Caco-2 (cell line): ENCODE results near the gene PBX1. TPM values are rescaled to one million over a fixed set of nuclear protein-coding genes. Genes with fewer than 3 reads are reported as not detected.

ENCODE experiments used
- BruUV-seq: library from RNA; stranded (reverse); fragments of 400-500 nt; replicated peaks from 2 replicates; lab custom pipeline; 2021; lab: Mats Ljungman, UMichigan
- CTCF ChIA-PET: fragments of 300-600 bp; sonication (Branson Sonifier 250); formaldehyde crosslinking; loops from one replicate; lab custom pipeline; 2022; ENCODE audit warnings: antibody characterized with exemption; lab: Charles Lee
- POLR2A ChIA-PET: fragments of 300-600 bp; sonication (Branson Sonifier 250); formaldehyde crosslinking; loops from one replicate; lab custom pipeline; 2022; ENCODE audit warnings: antibody characterized with exemption; lab: Charles Lee
- DNase-seq, 2 experiments: peaks; one replicate each; pipeline versions ENCODE4 v3.0.0 to v3.0.0-alpha.2; 2020 to 2022
- H3K27me3 ChIP-seq: replicated peaks from 2 replicates; pipeline ENCODE4 v1.6.0; 2011; ENCODE audit warnings: low read length; ENCODE audit not compliant: control insufficient read depth, insufficient read depth
- H3K36me3 ChIP-seq: 2 replicates; pipeline ENCODE4 v1.5.1; 2011; ENCODE audit warnings: low read length; ENCODE audit not compliant: control insufficient read depth, insufficient read depth
- H3K4me1 ChIP-seq: fragments of 250-450 bp; sonication (Bioruptor Pico); 2 replicates; pipeline ENCODE4 v1.5.1; 2020; ENCODE audit warnings: mild to moderate bottlenecking
- H3K4me3 ChIP-seq: 2 replicates; pipeline ENCODE4 v1.5.1; 2011; ENCODE audit warnings: low read depth, mild to moderate bottlenecking, control low read depth, low read length
- H3K9me3 ChIP-seq: fragments of 250-450 bp; sonication (Bioruptor Pico); 2 replicates; pipeline ENCODE4 v1.5.1; 2020; ENCODE audit warnings: mild to moderate bottlenecking, moderate library complexity
- H3K27ac Mint-ChIP-seq: one replicate; pipeline ENCODE4 v1.8.0; 2022; ENCODE audit warnings: mixed read lengths; ENCODE audit not compliant: unreplicated experiment
- H3K27me3 Mint-ChIP-seq: one replicate; pipeline ENCODE4 v1.8.0; 2022; ENCODE audit warnings: mixed read lengths; ENCODE audit not compliant: insufficient read depth, unreplicated experiment
- H3K36me3 Mint-ChIP-seq: one replicate; pipeline ENCODE4 v1.8.0; 2022; ENCODE audit warnings: mild to moderate bottlenecking, mixed read lengths; ENCODE audit not compliant: insufficient read depth, unreplicated experiment
- H3K4me1 Mint-ChIP-seq: one replicate; pipeline ENCODE4 v1.8.0; 2022; ENCODE audit warnings: low read depth, mixed read lengths; ENCODE audit not compliant: unreplicated experiment
- H3K4me3 Mint-ChIP-seq: one replicate; pipeline ENCODE4 v1.8.0; 2022; ENCODE audit warnings: mild to moderate bottlenecking, moderate library complexity, mixed read lengths; ENCODE audit not compliant: unreplicated experiment
- H3K9me3 Mint-ChIP-seq: one replicate; pipeline ENCODE4 v1.8.0; 2022; ENCODE audit warnings: mixed read lengths; ENCODE audit not compliant: unreplicated experiment
- CTCF ChIP-seq, 2 experiments: fragments of 200-600 bp in 1 of 2; IDR thresholded peaks; 1 replicate in 1 of 2; 2 replicates in 1 of 2; pipeline versions ENCODE4 v1.5.1 to v1.8.0; 2011 to 2022; ENCODE audit warnings: antibody characterized with exemption in 1 of 2, control low read depth in 1 of 2, inconsistent platforms in 1 of 2, low read depth in 1 of 2, low read length in 1 of 2, mild to moderate bottlenecking in 1 of 2, moderate library complexity in 1 of 2; ENCODE audit not compliant: insufficient read depth in 1 of 2, severe bottlenecking in 1 of 2, unreplicated experiment in 1 of 2
- intact Hi-C: fragments of 100-400 bp; cut with micrococcal nuclease; formaldehyde crosslinking; loops from one replicate; pipeline ENCODE4 v1.10.0; 2022; ENCODE audit not compliant: unreplicated experiment
- total RNA-seq: library from RNA; stranded (reverse); gene quantifications from 2 replicates; pipeline ENCODE4 v1.2.3, GENCODE V29; 2022

Gene PBX1
- total RNA-seq, 1 experiment from 2014 or later, result 103 TPM

- H3K4me3 Mint-ChIP-seq, result no peak overlapping the region
- ChIA-PET POLR2A (no interaction called here), CTCF (no interaction called here)
- H3K9me3 ChIP-seq, result no peaks in the 10 kb centered on the region
- H3K27me3 ChIP-seq, result no peaks in the 10 kb centered on the region
- intact Hi-C loops, result no loop called here
- peaks cover 51% of the 10 kb centered on the region for H3K4me1 ChIP-seq
- peak overlapping the region; percentile 66 for H3K27ac Mint-ChIP-seq
- no peak overlapping the region for H3K4me3 ChIP-seq
- H3K36me3 Mint-ChIP-seq, result peaks cover 20% of the 10 kb centered on the region
- DNase-seq, result no peak
- TF ChIP-seq CTCF (IDR thresholded peaks at IDR 0.05; ENCODE audit: insufficient read depth in 1 of 2, low read depth in 1 of 2, low read length in 1 of 2, severe bottlenecking in 1 of 2, unreplicated experiment in 1 of 2), result no peak
- peaks cover 40% of the 10 kb centered on the region for H3K4me1 Mint-ChIP-seq
- no peaks in the 10 kb centered on the region for H3K36me3 ChIP-seq
- H3K27me3 Mint-ChIP-seq, result no peaks in the 10 kb centered on the region
- no TSS peak for BruUV-seq
- no peaks in the 10 kb centered on the region for H3K9me3 Mint-ChIP-seq
Observed at GRCh38 chr1:164675342-164675904, 116.4 kb downstream of the PBX1 start.

GRCh38 chr1:164678136-164678700 is 119.2 kb downstream of the PBX1 start:
- H3K9me3 ChIP-seq, result no peaks in the 10 kb centered on the region
- ChIA-PET POLR2A (no interaction called here), CTCF (interaction anchor here (0.5 kb wide), 1 partner anchor 134 kb away, joined by 3 read pairs; no protein-coding TSS in a partner anchor)
- no TSS peak for BruUV-seq
- no peak for DNase-seq
- intact Hi-C loops, result no loop called here
- peaks cover 31% of the 10 kb centered on the region for H3K36me3 Mint-ChIP-seq
- no peaks in the 10 kb centered on the region for H3K27me3 ChIP-seq
- no peak overlapping the region for H3K4me3 Mint-ChIP-seq
- H3K36me3 ChIP-seq, result peaks cover 3% of the 10 kb centered on the region
- no peak overlapping the region for H3K27ac Mint-ChIP-seq
- H3K4me3 ChIP-seq, result no peak overlapping the region
- no peak for TF ChIP-seq CTCF (IDR thresholded peaks at IDR 0.05; ENCODE audit: insufficient read depth in 1 of 2, low read depth in 1 of 2, low read length in 1 of 2, severe bottlenecking in 1 of 2, unreplicated experiment in 1 of 2)
- H3K9me3 Mint-ChIP-seq, result no peaks in the 10 kb centered on the region
- no peaks in the 10 kb centered on the region for H3K27me3 Mint-ChIP-seq
- H3K4me1 ChIP-seq, result peaks cover 52% of the 10 kb centered on the region
- peaks cover 36% of the 10 kb centered on the region for H3K4me1 Mint-ChIP-seq

DNA sequence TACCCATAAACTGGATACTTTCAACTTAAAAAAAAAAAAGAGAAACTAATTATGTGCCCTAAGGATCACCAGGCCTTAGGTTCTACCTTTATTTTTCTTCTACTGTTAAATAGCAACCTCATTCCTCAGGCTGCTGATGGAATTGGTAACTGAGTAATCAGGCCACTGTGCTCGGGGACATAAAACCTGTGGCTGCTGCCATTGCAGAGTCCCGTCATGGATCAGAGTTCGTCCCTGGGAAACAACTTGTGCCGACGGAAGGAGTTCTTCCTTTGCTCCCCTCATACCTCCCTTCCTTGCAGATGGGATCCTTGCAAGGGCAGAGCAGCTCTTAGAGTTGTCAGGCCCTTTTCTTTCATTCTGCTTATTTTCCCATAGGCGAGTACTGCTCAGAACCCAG is 123.6 kb downstream of the PBX1 start:
- no peaks in the 10 kb centered on the region for H3K27me3 Mint-ChIP-seq
- peaks cover 35% of the 10 kb centered on the region for H3K4me1 Mint-ChIP-seq
- no peak overlapping the region for H3K4me3 Mint-ChIP-seq
- no peak for TF ChIP-seq CTCF (IDR thresholded peaks at IDR 0.05; ENCODE audit: insufficient read depth in 1 of 2, low read depth in 1 of 2, low read length in 1 of 2, severe bottlenecking in 1 of 2, unreplicated experiment in 1 of 2)
- peak overlapping the region; percentile 89 for H3K27ac Mint-ChIP-seq
- peaks cover 3% of the 10 kb centered on the region for H3K36me3 ChIP-seq
- H3K36me3 Mint-ChIP-seq, result peaks cover 49% of the 10 kb centered on the region
- no peak for DNase-seq
- BruUV-seq, result no TSS peak
- peaks cover 56% of the 10 kb centered on the region for H3K4me1 ChIP-seq
- H3K9me3 ChIP-seq, result no peaks in the 10 kb centered on the region
- H3K9me3 Mint-ChIP-seq, result no peaks in the 10 kb centered on the region
- POLR2A ChIA-PET, result no interaction called here
- intact Hi-C loops, result loop anchor here (2.0 to 5.0 kb wide), 5 partner anchors 22 to 95 kb away; no protein-coding TSS in a partner anchor
- CTCF ChIA-PET, result no interaction called here
- H3K27me3 ChIP-seq, result no peaks in the 10 kb centered on the region
- no peak overlapping the region for H3K4me3 ChIP-seq
